GM12878 (cell line): ENCODE results near the gene RPLP2. TPM values are rescaled to one million over a fixed set of nuclear protein-coding genes. Genes with fewer than 3 reads are reported as not detected.

Source experiments
- ATAC-seq: fragments of 200-7000 bp; cut with Tn5 transposase; 3 replicates; pipeline ENCODE4 v1.9.1; 2020; ENCODE audit warnings: mild to moderate bottlenecking, moderate library complexity
- BruUV-seq: library from RNA; stranded (reverse); fragments of 400-500 nt; replicated peaks from 2 replicates; lab custom pipeline; 2021; lab: Mats Ljungman, UMichigan
- CTCF ChIA-PET: fragments of 300-600 bp; sonication (Branson Sonifier 250); formaldehyde crosslinking; extraction: SDS; loops from one replicate; lab custom pipeline; 2021; ENCODE audit warnings: inconsistent platforms; lab: Yijun Ruan, JAX
- POLR2A ChIA-PET: fragments of 350-600 bp; formaldehyde crosslinking; extraction: SDS; loops from one replicate; lab custom pipeline; 2021; ENCODE audit warnings: inconsistent platforms; lab: Charles Lee
- RAD21 ChIA-PET: fragments of 300-600 bp; sonication (Branson Sonifier 250); formaldehyde crosslinking; loops from one replicate; lab custom pipeline; 2023; ENCODE audit warnings: antibody characterized with exemption; ENCODE audit not compliant: unreplicated experiment; lab: Charles Lee
- SMC1A ChIA-PET: fragments of 300-600 bp; sonication (Branson Sonifier 250); formaldehyde crosslinking; loops from one replicate; lab custom pipeline; 2023; ENCODE audit not compliant: unreplicated experiment, uncharacterized antibody; lab: Charles Lee
- DNase-seq: peaks from one replicate; pipeline ENCODE4 v3.0.0-alpha.2; 2011; ENCODE audit warnings: low read depth, low spot score
- FAIRE-seq: peaks from 3 replicates; lab custom pipeline; 2011; peaks lifted over from hg19 to GRCh38; lab: Jason Lieb, UNC
- H2AFZ ChIP-seq: 2 replicates; pipeline ENCODE4 v1.6.0; 2011; ENCODE audit warnings: low read depth, low read length, control low read depth; ENCODE audit not compliant: control insufficient read depth
- H3K27ac ChIP-seq: 2 replicates; pipeline ENCODE4 v1.5.1; 2011; ENCODE audit warnings: control low read depth; ENCODE audit not compliant: control insufficient read depth, insufficient read depth
- H3K27me3 ChIP-seq, 2 experiments: replicated peaks in 1 of 2; 2 replicates each; pipeline versions ENCODE4 v1.6.0 to v1.6.1; 2011; ENCODE audit warnings: low read length in 1 of 2; ENCODE audit not compliant: control insufficient read depth in 2 of 2, insufficient read depth in 2 of 2
- H3K36me3 ChIP-seq, 2 experiments: 2 replicates each; pipeline ENCODE4 v1.5.1; 2011; ENCODE audit warnings: low read length in 1 of 2; ENCODE audit not compliant: control insufficient read depth in 2 of 2, insufficient read depth in 2 of 2
- H3K4me1 ChIP-seq: 2 replicates; pipeline ENCODE4 v1.6.1; 2011; ENCODE audit warnings: mild to moderate bottlenecking, low read length, moderate library complexity, mixed read lengths; ENCODE audit not compliant: control insufficient read depth, insufficient read depth
- H3K4me2 ChIP-seq: 2 replicates; pipeline ENCODE4 v1.6.0; 2011; ENCODE audit warnings: control low read depth; ENCODE audit not compliant: control insufficient read depth, insufficient read depth
- H3K4me3 ChIP-seq: fragments of 200-600 bp; sonication (generic); 2 replicates; pipeline ENCODE4 v1.5.1; 2016
- H3K79me2 ChIP-seq: 2 replicates; pipeline ENCODE4 v1.6.0; 2011; ENCODE audit warnings: low read length; ENCODE audit not compliant: control insufficient read depth, insufficient read depth
- H3K9ac ChIP-seq: 2 replicates; pipeline ENCODE4 v1.8.0; 2011; ENCODE audit warnings: low read length, control low read depth, mixed read lengths; ENCODE audit not compliant: control insufficient read depth, insufficient read depth
- H3K9me3 ChIP-seq: replicated peaks from 3 replicates; pipeline ENCODE4 v1.5.1; 2011; ENCODE audit warnings: mild to moderate bottlenecking, low read length; ENCODE audit not compliant: control insufficient read depth, insufficient read depth
- H4K20me1 ChIP-seq: 2 replicates; pipeline ENCODE4 v1.6.0; 2011; ENCODE audit not compliant: control insufficient read depth, insufficient read depth
- CBX5 ChIP-seq: sonication (generic); IDR thresholded peaks from 2 replicates; pipeline ENCODE4 v1.6.1; 2016; ENCODE audit warnings: low read depth, moderate library complexity, mild to moderate bottlenecking, inconsistent platforms
- CREM ChIP-seq: IDR thresholded peaks from 2 replicates; pipeline ENCODE4 v1.6.1; 2014; ENCODE audit warnings: antibody characterized with exemption, low read depth
- EGR1 ChIP-seq, 2 experiments: IDR thresholded peaks; 1 replicate in 1 of 2; 2 replicates in 1 of 2; pipeline ENCODE4 v1.6.1; 2011 to 2012; ENCODE audit warnings: low read depth in 2 of 2, low read length in 2 of 2, borderline replicate concordance in 1 of 2, mild to moderate bottlenecking in 1 of 2, moderate library complexity in 1 of 2
- GABPA ChIP-seq: IDR thresholded peaks from 2 replicates; pipeline ENCODE4 v1.6.1; 2014; ENCODE audit warnings: antibody characterized with exemption, low read depth, mild to moderate bottlenecking, inconsistent platforms
- MTA2 ChIP-seq: fragments of 450-650 bp; IDR thresholded peaks from 2 replicates; pipeline ENCODE4 v1.6.1; 2016; ENCODE audit warnings: low read depth, mild to moderate bottlenecking, moderate library complexity
- NR2C2 ChIP-seq: IDR thresholded peaks from 2 replicates; pipeline ENCODE4 v1.6.1; 2011; ENCODE audit warnings: borderline replicate concordance, low read depth; ENCODE audit not compliant: control insufficient read depth, insufficient read length
- PKNOX1 ChIP-seq: fragments of 450-650 bp; IDR thresholded peaks from 2 replicates; pipeline ENCODE4 v1.6.1; 2016; ENCODE audit warnings: mild to moderate bottlenecking
- REST ChIP-seq: IDR thresholded peaks from 2 replicates; pipeline ENCODE4 v1.6.1; 2012; ENCODE audit warnings: mild to moderate bottlenecking, low read depth, low read length
- ZBTB33 ChIP-seq: fragments of 450-650 bp; IDR thresholded peaks from 2 replicates; pipeline ENCODE4 v1.6.1; 2017; ENCODE audit warnings: mild to moderate bottlenecking
- WGBS: methylation state at CpG from one replicate; pipeline ENCODE4 v1.1.6; 2016; ENCODE audit warnings: low lambda C conversion rate; ENCODE audit not compliant: insufficient replicate concordance, insufficient coverage; ENCODE audit errors: missing lambda C conversion rate; 5-methylcytosine and 5-hydroxymethylcytosine counted together
- in situ Hi-C: fragments of 300-500 bp; cut with MboI; formaldehyde crosslinking; loops from 9 replicates; pipeline ENCODE4 v1.14.3; 2018; ENCODE audit warnings: mixed read lengths
- intact Hi-C: fragments of 100-400 bp; cut with micrococcal nuclease; formaldehyde crosslinking; loops from one replicate; pipeline ENCODE4 v1.14.2; 2022; ENCODE audit not compliant: unreplicated experiment
- polyA plus RNA-seq, 11 experiments: library from polyadenylated mRNA; depleted of rRNA in 4 of 11; unstranded in 6 of 11; stranded (reverse) in 5 of 11; fragments of >200 nt; fragmentation: Nextera tagmentation in 4 of 11; fragmentation: Illumina TruSeq in 1 of 11; extraction: Ambion mirVana in 4 of 11; extraction: Trizol in 1 of 11; gene quantifications; 1 replicate in 1 of 11; 2 replicates in 10 of 11; pipeline versions ENCODE4 v1.2.1 to v1.2.3, GENCODE V29; 2011 to 2016; ENCODE audit warnings: inconsistent platforms in 2 of 11, missing spikeins in 2 of 11, low read depth in 1 of 11
- total RNA-seq, 4 experiments: library from RNA; depleted of rRNA in 3 of 4; stranded (reverse); fragments of >200 nt in 3 of 4; fragmentation: Illumina TruSeq in 1 of 4; extraction: Trizol in 1 of 4; gene quantifications; 2 replicates each; pipeline versions ENCODE4 v1.2.1 to v1.2.3, GENCODE V29; 2013 to 2021
- TF ChIP-seq, protein P1 (sequence below): fragments of 450-650 bp; IDR thresholded peaks from 2 replicates; pipeline ENCODE4 v1.6.1; 2018; ENCODE audit warnings: mild to moderate bottlenecking, low read depth, moderate library complexity; ENCODE audit not compliant: partially characterized antibody

RPLP2 gene
- total and polyA plus RNA-seq, 10 of the 15 experiments (the other 5 are each of a cell fraction or from before 2014, with no cell fraction given): 488 to 3,558 (median 1,481) TPM

GRCh38 chr11:848380-848931 is 38.7 kb downstream of the RPLP2 start (continued):
- no peak for TF ChIP-seq PKNOX1
- no peak for TF ChIP-seq MTA2
- no peak for TF ChIP-seq CBX5
- TF ChIP-seq CREM: no peak
- no peak for TF ChIP-seq GABPA
- TF ChIP-seq NR2C2: no peak
- TF ChIP-seq, all 136 proteins: peak for 5

DNA sequence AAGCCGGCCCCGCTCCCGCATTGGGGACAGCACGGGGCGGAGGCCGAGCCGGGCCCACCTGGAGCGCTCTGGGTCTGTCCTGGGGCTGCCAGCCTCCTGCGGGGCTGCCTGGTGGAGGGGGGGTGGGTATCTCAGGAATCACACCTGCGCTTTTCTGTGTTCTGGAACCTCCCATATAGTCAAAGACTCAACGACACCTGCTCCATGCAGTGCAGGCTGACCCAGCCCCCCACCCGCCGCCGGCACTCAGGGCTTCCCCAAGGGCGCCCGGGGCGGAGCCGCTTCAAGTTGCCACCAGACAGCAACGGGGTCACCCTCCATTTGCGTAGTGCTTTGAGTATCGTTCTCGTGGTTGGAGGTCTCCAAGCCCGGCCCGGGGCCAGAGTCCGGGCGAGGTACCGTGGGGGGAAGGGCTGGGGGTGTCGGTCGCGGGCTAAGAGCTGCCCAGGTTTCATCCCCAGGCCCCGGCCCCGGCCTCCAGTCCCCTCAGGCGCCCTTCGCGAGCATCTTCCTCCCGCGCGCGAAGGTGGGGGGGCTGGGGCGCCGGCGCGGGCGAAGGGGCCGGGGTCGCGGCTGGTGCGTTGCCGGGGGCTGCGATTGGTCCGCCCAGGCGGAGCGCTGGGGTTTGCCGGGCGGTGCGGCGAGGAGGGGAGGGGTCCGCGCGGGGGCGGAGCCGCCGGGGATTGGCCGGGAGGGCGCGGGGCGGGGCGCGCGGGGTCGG is 39.5 kb downstream of the RPLP2 start:
- no peak overlapping the region for H2AFZ ChIP-seq
- H3K79me2 ChIP-seq: no peaks in the 10 kb centered on the region
- ChIA-PET CTCF (interaction anchor here (0.7 to 3.4 kb wide), 4 partner anchors 18 to 202 kb away, joined by 3 to 23 read pairs (median 3); no protein-coding TSS in a partner anchor), RAD21 (interaction anchor here (0.8 to 1.1 kb wide), 2 partner anchors 201 to 202 kb away, joined by 3 read pairs; no protein-coding TSS in a partner anchor), SMC1A (no interaction called here), POLR2A (no interaction called here)
- ATAC-seq (no peak), DNase-seq (no peak), FAIRE-seq (no peak)
- no peak overlapping the region for H3K27ac ChIP-seq
- H3K9ac ChIP-seq: no peak overlapping the region
- no peaks in the 10 kb centered on the region for H3K36me3 ChIP-seq
- H3K4me2 ChIP-seq: peak overlapping the region; percentile 54
- in situ Hi-C loops: loop anchor here (10.0 kb wide), 2 partner anchors 206 to 1006 kb away; partner anchors contain the start of gene LSP1
- H3K4me1 ChIP-seq: peaks cover 4% of the 10 kb centered on the region
- H3K9me3 ChIP-seq: no peaks in the 10 kb centered on the region
- H3K27me3 ChIP-seq: no peaks in the 10 kb centered on the region; a peak in 1 of 4 replicates
- H3K4me3 ChIP-seq: peak overlapping the region; percentile 27; the same call in 1 of the 2 replicates
- intact Hi-C loops: no loop called here
- no TSS peak for BruUV-seq
- WGBS: 6% methylated on average over 30 of the region's 71 CpGs
- no peaks in the 10 kb centered on the region for H4K20me1 ChIP-seq
- no peak for TF ChIP-seq REST
- TF ChIP-seq, protein P1, sequence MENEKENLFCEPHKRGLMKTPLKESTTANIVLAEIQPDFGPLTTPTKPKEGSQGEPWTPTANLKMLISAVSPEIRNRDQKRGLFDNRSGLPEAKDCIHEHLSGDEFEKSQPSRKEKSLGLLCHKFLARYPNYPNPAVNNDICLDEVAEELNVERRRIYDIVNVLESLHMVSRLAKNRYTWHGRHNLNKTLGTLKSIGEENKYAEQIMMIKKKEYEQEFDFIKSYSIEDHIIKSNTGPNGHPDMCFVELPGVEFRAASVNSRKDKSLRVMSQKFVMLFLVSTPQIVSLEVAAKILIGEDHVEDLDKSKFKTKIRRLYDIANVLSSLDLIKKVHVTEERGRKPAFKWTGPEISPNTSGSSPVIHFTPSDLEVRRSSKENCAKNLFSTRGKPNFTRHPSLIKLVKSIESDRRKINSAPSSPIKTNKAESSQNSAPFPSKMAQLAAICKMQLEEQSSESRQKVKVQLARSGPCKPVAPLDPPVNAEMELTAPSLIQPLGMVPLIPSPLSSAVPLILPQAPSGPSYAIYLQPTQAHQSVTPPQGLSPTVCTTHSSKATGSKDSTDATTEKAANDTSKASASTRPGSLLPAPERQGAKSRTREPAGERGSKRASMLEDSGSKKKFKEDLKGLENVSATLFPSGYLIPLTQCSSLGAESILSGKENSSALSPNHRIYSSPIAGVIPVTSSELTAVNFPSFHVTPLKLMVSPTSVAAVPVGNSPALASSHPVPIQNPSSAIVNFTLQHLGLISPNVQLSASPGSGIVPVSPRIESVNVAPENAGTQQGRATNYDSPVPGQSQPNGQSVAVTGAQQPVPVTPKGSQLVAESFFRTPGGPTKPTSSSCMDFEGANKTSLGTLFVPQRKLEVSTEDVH: no peak
- no peak for TF ChIP-seq ZBTB33
- 0 out of 3 replicates have a peak, but pooled peaks of 1 of the 2 experiments have one; percentile 2 for TF ChIP-seq EGR1 (IDR thresholded peaks at IDR 0.05; ENCODE audit: borderline replicate concordance in 1 of 2, low read depth in 2 of 2, low read length in 2 of 2)
